ENCODE measurements around the gene GNAI3. TPM values are rescaled to one million over a fixed set of nuclear protein-coding genes. Genes with fewer than 3 reads are reported as not detected.

The GNAI3 gene
- total and polyA plus RNA-seq, 8 donors: 1.1 to 3.9 (median 2.8) TPM

- 14 to 19% methylated on average over 12 of the region's 12 CpGs for WGBS, 2 donors
- no peak overlapping the region for H3K27ac ChIP-seq
- ATAC-seq (peak; percentile 89 to 97 (median 92)), FAIRE-seq (no peak), DNase-seq (peak; percentile 72 to 93 (median 86))
- intact Hi-C loops (cut with DNase I): loop anchor here in 2 of 3 donors (5.0 kb wide), 3 partner anchors 40 to 280 kb away; partner anchors contain the start of gene CYB561D1 (in 1 of the 2)
- TF ChIP-seq CTCF (IDR thresholded peaks at IDR 0.05): peak; percentile 94 to 98 (median 96)
- no peaks in the 10 kb centered on the region for H3K9me3 ChIP-seq
- H3K4me1 ChIP-seq: peaks cover 0 to 9% (median 0%) of the 10 kb centered on the region in 3 donors
- no peaks in the 10 kb centered on the region for H3K27me3 ChIP-seq
- no peaks in the 10 kb centered on the region for H3K36me3 ChIP-seq
- H3K4me3 ChIP-seq: peak overlapping the region in 1 of 4 donors; percentile 18
Measured at GRCh38 chr1:109532365-109533136, 15.9 kb upstream of the GNAI3 start.

- no peaks in the 10 kb centered on the region for H3K9me3 ChIP-seq
- no peak for FAIRE-seq
- ATAC-seq: no peak
- no peak for TF ChIP-seq CTCF (IDR thresholded peaks at IDR 0.05)
- DNase-seq: no peak
- H3K4me1 ChIP-seq: peaks cover 0 to 9% (median 0%) of the 10 kb centered on the region in 3 donors
- no peaks in the 10 kb centered on the region for H3K27me3 ChIP-seq
- H3K27ac ChIP-seq: no peak overlapping the region
- intact Hi-C loops (cut with DNase I): loop anchor here in 2 of 3 donors (5.0 kb wide), 3 partner anchors 42 to 282 kb away; partner anchors contain the start of gene CYB561D1 (in 1 of the 2)
- 66 to 84% methylated on average over 1 of the region's 1 CpG for WGBS, 2 donors
- no peak overlapping the region for H3K4me3 ChIP-seq
- no peaks in the 10 kb centered on the region for H3K36me3 ChIP-seq
Measured at GRCh38 chr1:109534307-109534858, 14.0 kb upstream of the GNAI3 start.

- WGBS, 2 donors: 72 to 79% methylated on average over 4 of the region's 4 CpGs
- Histone ChIP-seq H3K27me3 (no peaks in the 10 kb centered on the region), H3K4me1 (peaks cover 0 to 9% (median 0%) of the 10 kb centered on the region in 3 donors), H3K9me3 (no peaks in the 10 kb centered on the region), H3K36me3 (no peaks in the 10 kb centered on the region), H3K27ac (no peak overlapping the region), H3K4me3 (no peak overlapping the region)
- intact Hi-C loops (cut with DNase I): no loop called here
- ATAC-seq (no peak), FAIRE-seq (no peak), DNase-seq (no peak)
- TF ChIP-seq CTCF (IDR thresholded peaks at IDR 0.05): no peak
Measured at GRCh38 chr1:109535481-109535880, 12.9 kb upstream of the GNAI3 start.

GRCh38 chr1:109535971-109536491 is 12.4 kb upstream of the GNAI3 start:
- FAIRE-seq (no peak), DNase-seq (no peak), ATAC-seq (no peak)
- Histone ChIP-seq H3K4me3 (no peak overlapping the region), H3K4me1 (peaks cover 0 to 9% (median 0%) of the 10 kb centered on the region in 3 donors), H3K27ac (no peak overlapping the region), H3K27me3 (no peaks in the 10 kb centered on the region), H3K9me3 (no peaks in the 10 kb centered on the region), H3K36me3 (no peaks in the 10 kb centered on the region)
- intact Hi-C loops (cut with DNase I): no loop called here
- no peak for TF ChIP-seq CTCF (IDR thresholded peaks at IDR 0.05)
- WGBS, 2 donors: 65 to 79% methylated on average over 5 of the region's 5 CpGs

Data from pancreas (tissue), 10 donors.